Keratinocyte (primary cell): ENCODE measurements around the gene CTNND2.
"Not testable (repeated sequence)": the region's sequence is repeated elsewhere in the genome, so short reads cannot be mapped to it uniquely, and the experiment has no call there.

Source experiments
- CTCF ChIP-seq, 3 experiments: IDR thresholded peaks in 1 of 3; conservative IDR thresholded peaks in 1 of 3; optimal IDR thresholded peaks in 1 of 3; 2 replicates in 2 of 3; 3 replicates in 1 of 3; pipeline versions ENCODE3 to v1.5.1; 2011; ENCODE audit warnings: low read length in 3 of 3, mild to moderate bottlenecking in 3 of 3, moderate library complexity in 2 of 3, control low read depth in 1 of 3, inconsistent platforms in 1 of 3; ENCODE audit not compliant: insufficient read depth in 2 of 3; ENCODE audit errors: extremely low read depth in 1 of 3
- EZH2 ChIP-seq: IDR thresholded peaks from one replicate; pipeline ENCODE4 v1.6.1; 2012; ENCODE audit warnings: inconsistent platforms, mild to moderate bottlenecking, low read length, moderate library complexity

DNA sequence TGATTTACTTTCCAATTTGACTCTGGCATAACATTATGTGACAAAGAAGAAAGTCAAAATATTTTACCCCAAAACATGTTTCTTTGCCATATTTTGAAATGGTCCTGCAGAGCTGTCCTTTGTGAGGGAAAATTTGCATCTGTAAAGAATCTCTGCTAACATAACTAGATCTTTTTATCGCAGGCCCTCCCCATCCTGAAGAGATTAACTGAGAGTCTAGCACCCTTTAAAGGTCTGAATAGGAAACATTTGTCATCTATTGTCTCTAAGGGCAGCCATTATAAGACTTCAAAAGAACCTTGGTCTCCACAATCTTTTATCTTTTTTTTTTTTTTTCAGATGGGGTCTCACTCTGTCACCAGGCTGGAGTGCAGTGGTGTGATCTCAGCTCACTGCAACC lies 838.5 kb downstream of the CTNND2 start:
- not testable (repeated sequence) for TF ChIP-seq CTCF (optimal IDR thresholded peaks at IDR 0.05 in 1 of 3, IDR thresholded peaks at IDR 0.05 in 1 of 3, conservative IDR thresholded peaks at IDR 0.05 in 1 of 3; ENCODE audit: extremely low read depth in 1 of 3, insufficient read depth in 2 of 3, low read length in 3 of 3); EZH2
